Ramos (cell line): Measurements from ENCODE around the gene HTRA3.

Source experiments
- in situ Hi-C: fragments of 300-500 bp; cut with MboI; formaldehyde crosslinking; loops from one replicate; pipeline ENCODE4 v1.14.3; 2022; ENCODE audit warnings: low sequenced_read_pairs; ENCODE audit not compliant: unreplicated experiment

HTRA3 gene

DNA sequence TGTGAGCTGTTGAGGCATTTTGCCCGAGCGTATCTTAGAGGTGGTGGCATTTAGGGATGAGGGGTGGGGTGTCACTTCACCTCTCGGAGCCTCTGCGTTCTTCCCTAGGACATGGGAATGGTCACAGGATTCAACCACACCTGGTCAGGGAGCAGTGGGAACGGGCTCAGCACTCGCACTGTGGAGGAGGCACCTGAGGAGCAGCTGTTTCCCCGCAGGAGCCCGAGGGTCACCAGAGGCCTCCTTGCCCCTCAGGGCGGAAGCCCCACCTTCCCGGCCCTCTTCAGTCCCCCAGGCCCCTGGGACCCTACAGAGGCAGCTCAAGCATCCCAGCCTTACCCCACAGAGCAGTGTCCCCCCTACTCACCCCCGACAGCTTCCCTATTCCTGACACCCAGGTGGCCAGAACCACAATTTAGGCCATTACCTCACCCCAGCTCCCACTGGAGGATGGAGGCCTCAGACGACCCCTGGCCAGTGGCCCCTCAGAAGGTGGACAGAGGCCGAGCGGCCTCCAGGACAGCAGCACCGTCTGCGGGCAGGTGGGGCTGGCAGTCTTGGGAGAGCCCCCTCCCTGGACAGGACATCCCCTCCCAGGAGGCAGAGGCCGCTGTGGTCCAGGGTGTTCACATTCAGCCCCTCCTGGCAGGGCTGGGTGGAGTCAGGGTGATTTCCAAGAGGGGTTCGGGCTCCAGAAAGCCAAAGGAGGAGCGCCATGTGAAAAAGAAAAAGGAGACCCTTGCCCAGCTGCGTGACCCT is 4.2 kb upstream of the HTRA3 start:
- in situ Hi-C loops = no loop called here

DNA sequence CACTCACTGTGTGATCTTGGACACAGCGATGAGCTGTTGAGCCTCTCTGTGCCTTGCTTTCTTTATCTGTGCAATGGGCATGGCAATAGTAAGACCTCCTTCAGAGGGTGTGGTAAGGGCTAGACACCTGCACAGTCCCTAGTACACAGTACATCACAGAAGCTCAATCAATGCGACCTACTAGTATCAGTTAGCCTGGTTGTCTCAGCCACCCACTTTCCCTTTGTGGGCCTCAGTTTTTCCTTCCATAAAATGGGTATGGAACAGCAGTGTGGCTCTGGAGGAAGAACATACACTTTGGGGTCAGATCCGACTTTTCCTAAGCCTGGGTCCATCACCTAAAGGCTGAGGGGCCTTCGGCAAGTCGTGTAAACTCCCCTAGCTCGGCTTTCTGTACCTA is 3.5 kb upstream of the HTRA3 start:
- in situ Hi-C loops = no loop called here

DNA sequence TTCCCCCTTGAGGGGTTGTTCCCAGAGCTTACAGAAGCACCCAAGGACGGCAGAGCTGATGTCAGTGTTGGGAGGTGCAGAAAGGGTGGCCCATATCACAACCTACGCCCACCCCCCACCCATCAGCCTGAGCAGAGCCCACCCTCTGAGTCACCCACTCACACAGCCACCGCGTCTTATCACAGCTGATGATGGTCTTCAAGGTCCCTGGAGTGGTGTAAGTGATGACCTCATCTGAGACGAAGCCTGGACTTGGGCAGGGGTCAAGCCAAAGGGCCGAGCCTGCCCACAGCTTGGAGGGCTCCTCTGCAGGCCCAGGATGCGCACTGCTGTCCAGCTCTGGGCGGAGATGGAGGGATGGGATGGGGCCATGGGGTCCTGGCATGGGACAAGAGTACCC is 3.0 kb upstream of the HTRA3 start:
- in situ Hi-C loops = no loop called here

DNA sequence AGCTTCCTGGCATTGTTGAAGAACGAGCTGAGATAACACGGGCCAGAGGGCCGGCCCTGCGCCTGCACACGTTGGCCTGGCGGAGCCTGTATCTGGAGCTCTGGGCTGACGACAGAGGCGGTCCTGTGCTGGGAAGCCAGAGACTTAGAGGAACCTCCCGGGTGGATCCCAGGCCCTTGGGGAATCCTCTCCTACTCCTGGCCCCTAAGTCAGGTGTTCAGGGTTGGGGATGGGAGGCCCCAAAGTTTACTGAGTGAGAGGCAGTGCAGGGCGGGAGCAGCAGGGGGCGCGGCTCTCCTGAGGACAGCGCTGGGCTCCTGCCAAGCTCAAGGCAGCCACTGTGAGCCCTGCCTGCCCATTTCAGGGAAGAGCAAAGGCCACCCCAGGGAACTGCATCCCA is 2.5 kb upstream of the HTRA3 start:
- in situ Hi-C loops = no loop called here

DNA sequence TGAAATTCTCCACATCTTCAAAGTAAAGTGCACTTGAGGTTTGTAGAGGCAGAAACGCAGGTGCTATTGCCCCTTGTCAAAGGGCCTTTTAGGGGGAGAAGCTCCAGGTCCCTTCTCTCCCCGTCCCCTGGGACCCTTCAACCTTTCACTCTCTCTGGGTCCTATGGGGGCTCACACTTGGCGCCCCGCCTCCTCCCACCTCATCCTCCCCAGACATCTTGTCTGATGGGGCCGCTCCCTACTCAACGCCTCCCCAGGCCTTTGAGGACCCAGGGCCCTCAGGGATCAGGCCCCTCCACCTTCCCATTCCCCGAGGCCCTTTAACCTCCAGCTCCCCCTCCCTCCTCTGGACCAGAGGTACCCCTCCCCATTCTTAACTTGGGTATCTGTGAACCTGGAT is 1.3 kb upstream of the HTRA3 start:
- in situ Hi-C loops = no loop called here

DNA sequence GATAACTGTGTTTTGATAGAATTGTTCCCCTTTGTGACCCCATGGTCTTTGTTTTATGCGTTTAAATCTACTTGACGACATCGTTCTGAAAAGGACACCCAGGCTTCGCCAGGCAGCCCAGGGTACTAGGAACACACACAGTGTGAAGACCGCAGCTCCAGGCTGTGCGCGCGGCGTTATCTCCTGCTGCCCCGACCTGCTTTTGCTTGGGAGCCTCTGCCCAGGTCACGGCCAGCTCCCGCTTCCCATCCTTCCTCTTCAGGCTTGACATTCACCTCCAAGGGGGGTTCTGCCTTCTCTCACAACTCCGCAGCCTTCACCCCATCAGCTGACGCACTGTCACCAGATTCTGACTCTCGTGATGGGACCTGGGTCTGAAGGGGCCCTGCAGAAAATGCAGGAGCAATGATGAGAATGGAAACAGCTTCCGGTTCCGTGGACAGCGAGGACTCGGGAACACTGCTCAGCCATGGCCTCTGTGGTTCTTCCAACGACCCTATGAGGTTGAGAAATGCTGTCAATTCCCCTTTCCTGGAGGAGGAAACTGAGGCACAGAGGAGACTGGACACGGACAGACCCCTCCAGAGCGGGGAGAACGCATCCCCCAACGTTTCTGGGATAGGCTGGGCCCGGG is 536 bp upstream of the HTRA3 start:
- in situ Hi-C loops = no loop called here

DNA sequence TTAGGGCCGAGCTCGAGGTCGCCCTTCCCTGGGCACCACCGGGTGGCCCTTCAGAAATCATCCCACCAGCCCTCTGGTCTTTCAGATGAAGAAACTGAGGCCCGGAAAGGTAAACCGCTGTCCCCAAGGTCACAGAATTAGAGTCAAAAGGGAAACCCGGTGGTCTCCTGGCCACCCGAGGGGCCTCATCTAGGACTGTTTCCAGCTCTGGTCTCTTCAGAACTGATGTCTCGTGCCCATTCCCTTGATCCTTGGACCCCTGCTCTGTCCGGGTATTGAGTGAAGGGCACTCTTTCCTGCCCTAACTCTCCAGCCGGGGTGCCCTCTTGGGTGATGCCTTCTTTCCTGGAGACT is 841 bp downstream of the HTRA3 start:
- in situ Hi-C loops = no loop called here

DNA sequence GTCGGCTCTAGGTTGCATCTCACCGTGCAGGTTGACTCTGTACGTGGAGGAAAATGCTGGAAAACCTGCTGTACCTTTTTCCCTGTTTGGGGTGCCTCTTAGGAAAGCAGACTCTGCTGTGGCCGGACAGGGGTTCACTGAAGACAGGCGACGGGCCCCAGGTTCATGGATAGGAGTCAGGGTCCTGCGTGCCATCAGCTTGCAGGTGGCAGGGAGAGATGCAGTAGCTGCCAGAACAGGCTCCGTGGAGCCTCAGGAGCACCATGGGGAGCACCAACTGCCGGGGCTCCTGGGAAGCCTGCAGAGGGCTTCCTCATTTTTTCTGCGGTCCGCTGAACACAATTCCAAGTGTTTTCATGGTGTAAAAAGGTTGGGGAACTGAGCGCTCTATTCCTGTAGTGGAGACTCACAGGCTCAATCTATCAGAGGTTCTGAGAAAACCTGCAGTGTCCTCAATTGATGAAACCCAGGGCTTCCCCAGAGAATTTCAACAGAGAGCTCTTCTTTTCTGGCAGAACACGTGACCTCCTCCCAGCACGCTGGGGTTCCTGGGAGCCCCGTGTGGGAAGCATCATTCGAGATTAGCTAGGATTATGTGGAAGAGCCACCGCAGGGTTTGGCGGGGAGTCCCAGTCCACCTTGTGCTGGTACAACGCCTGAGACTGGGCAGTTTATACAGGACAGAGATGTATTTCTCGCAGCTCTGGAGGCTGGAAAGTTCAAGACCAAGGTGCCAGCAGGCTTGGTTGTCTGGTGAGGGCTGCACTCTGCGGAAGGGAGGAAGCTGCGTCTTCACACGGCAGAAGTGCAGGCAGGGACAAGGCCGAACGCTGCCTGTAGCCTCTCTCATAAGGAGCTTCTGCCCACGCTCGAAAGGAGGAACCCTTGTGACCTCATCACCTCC is 1.6 kb downstream of the HTRA3 start:
- in situ Hi-C loops = no loop called here

DNA sequence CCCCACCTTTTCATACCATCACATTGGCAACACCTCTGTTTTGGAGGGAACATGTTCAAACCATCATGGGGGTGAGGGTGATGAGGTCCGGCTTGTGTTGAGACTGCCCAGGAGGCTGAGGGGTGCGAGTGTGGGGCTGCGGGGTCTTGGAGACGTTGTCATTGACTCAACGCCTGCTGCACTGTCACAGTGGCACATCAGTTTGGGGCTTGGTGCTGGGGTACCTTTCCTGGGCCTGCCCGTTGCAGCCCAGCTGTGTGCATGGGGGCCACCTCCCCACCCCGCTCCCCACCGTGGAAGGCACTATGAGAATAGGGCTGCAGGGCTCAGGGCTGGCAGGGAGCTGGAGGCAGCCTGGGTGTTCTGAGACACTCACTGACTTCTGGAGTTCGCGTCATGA is 2.3 kb downstream of the HTRA3 start:
- in situ Hi-C loops = no loop called here

DNA sequence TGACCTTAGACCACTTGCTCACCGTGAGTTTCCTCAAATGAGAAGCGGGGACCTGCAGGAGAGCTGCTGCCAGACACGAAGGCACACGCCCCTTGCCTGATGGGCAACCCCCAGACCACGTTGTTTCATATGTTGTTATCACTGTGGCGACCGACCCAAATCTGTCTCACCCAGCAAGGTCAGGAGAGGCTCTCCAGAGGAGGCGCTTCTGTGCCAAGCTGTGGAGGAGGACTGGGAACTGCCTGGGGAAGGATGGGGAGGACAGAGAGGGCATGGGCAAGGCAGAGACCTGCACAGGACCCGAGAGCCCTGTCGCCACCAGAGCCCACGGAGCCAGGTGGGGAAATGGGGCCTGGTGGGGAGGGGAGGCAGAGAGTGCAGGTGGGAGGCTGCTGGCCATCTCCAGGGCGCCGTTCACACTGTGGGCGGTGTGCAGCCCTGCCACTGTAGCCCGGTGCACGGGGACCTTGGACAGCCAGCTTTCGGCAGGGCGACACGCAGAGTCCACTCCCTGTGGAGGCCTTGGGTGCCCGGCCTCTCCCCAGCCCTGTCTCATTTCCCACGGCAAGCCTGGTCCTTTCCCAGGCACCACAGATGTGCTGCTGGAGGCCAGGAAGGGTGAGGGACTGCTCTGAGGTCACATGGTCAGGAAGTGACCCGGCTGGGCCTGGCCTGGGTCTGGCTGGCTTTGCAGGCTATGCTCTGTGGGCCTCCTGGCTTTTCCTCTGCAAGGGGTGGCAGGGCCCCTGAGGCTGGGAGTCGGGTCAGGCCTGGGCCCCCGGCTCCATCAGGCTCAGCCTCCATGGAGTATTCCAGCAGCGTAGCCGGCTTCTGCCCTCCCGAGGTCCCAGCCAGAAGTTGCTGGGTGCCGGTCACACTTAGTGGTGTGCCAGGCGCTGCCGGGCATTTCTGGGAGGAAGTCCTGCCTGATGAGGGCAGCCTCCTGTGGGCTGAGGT is 3.2 kb downstream of the HTRA3 start:
- in situ Hi-C loops = no loop called here

DNA sequence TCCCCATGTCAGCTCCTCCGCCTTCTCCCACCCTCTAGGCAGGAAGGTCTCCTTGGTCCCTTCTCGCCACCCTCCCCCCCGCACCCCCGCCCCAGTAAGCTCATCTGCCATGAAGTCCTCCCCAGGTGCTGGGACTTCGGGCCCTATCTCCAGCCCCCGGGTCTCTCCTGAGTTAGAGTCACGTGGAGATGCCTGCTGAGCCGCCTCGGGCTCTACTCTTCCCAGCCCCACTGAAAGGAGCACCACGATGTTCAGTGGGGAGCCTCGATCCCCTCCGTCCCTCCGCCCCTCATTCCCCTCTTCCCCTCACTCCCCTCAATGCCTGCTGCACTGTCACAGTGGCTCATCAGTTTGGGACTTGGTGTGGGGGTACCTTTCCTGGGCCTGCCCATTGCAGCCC is 3.9 kb downstream of the HTRA3 start:
- in situ Hi-C loops = no loop called here

DNA sequence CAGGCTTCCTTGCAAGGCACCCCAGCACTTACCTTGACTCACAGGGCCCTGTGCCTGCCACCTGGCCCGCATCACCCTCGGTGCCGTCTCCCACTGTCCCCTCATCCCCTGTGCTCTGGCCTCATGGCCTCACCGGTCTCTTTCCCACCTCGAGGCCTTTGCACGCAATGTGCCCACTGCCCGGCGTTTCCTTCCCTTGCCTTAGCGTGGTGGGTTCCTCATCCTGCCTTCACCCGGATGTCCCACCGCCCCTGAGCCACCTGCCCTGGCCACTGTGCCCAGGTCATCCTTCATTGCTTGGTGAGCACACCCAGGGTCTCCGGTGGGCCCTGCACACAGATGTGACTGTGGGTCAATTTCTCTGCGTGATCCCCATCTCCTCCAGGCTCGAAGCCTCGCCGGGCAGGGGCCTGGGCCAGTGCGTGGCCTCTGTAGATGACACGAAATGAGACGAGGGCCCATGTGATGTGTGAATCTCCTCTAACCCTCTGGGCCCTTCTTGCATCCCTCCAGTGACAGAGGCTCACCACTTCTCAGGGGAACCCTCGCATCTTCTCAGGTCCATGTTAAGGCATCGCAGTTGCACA is 4.6 kb downstream of the HTRA3 start:
- in situ Hi-C loops = no loop called here

DNA sequence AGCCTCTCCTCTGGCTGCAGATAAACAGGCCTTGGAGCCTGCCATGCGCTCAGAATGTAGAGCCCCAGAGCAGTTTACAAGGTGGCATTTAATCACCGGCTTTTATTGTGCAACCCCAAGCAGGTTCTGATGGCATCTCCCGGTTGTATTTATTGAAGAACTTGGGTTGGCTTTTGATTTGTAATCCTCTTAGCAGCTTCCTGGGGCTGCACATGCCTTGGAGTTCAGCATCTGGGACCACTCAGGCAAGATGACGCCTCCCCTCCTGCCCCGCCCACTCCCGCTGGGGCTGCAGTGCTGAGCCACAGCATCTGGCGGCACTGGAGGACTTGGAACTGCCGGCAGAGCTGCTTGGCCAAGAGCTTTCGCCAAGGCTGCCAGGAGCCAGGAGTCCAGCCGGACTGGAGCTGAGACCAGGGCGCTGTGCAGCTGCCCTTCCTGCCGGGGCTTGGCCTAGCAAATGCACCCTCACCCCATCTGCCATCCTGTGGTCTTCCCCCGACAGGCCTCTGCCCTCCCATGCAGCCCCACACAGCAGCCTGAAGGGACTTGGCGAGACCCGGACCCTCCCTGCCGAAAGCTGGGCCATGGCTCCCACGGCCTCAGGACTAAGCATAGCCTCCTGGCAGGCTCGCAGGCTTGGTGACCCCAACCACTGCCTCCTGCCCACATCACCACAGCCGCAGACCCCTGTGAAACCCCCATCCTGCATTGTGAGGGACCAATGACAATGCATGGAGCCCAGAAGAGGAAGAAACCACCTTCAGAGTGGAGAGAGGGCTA is 5.4 kb downstream of the HTRA3 start:
- in situ Hi-C loops = no loop called here

DNA sequence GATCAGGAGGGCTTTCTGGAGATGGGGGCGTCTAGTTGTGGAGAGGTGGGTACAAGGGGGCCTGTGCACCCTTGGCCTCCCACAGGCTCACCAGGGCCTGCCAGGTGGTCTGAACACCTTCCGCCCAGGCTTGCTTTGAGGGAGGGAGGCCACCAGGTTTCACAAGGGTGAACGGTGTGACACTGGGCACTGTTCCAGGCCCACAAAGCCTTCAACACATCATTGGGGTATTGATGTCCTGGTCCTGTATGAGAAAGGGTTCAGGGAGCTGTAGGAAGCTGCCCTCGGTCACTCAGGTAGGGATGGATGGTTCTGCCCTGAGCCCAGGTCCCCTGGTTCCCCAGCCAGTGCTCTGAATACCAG is 6.0 kb downstream of the HTRA3 start:
- in situ Hi-C loops = no loop called here

DNA sequence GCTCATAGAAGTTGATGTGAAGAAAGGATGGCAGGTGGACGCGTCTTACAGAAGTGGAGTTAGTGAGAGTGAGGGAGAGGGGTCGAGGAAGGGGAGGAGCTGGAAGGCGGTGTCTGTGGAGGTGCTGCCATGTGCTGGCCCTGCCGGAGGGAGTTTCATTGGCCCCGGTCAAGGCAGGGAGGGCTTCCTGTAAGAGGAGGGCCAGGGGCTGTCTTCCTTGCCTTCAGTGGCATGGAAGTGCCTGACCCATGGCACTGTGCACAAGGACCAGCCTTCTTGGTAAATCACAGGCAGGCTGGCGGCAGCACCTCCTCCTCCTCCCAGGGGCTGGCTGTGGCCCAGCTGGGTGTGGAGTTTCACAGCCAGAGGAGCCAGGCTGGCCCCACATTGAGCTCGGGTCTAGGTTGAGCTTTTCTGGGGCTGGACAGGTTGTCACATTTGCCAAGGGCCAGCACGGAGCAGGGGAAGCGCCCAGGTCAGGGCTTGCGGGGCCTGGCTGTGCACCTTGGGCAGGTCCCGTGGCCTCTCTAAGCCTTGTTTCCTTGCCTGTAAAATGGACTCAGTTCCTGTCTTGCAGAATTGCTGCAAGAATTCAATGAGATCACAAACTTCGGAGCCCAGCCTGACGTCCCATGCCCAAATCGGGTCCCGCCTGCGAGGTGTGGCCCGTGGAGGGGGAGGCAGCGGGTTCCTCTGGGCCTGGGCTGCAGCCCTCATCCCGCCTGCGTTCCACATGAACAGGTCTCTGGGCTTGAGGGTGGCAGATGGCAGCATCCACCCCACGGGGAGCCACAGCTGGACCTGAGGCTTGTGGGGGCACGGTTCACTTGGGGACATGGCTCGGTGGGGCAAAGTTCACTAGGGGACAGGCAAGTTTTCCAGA is 7.0 kb downstream of the HTRA3 start:
- in situ Hi-C loops = no loop called here

DNA sequence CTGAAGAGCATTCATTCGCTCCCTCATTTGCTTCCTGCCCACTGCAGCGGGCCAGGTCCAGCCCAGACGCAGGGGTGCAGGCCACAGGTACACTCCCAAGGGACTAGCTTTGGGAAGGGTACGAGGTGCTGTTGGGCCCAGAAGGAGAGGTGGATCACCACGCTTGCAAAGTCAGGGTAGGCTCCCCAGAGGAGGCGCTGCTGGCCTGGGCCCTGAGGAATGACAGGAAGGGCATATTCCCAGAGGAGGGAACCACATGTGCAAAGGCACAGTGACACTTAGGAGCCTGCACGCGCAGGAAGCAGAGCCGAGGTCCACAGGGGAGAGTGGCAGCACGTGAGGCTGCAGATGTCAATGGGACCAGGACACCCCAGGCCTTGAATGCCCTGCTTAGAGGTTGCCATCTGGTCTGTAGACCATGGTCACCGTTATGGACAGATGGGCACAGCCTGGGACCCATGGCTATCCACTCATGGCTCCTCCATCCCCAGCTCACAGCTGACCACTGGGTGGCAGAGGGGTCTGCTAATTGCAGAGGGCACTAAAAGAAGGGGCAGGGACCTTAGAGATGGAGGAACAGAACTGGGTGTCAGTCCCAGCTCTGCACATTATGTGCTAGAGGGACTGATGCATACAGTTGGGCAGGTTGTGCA is 7.9 kb downstream of the HTRA3 start:
- in situ Hi-C loops = no loop called here

DNA sequence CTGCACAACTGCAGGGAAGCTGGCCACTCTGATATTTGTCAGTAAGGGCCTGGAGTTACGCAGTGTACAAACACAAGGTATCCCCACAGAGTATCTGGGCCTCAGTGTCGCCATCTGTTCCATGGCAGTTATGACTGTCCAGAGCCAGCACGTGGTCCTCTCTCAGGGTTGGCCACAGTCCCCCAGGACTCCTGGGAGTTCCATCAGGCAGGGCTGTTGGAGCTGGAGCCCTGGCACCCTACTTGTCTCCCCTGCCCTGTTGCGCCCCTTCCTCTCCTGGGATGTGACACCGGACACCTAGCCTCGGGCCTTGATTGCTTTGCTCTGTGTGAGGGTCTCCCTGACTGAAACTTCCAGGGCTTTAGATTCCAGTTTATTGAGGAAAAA is 8.4 kb downstream of the HTRA3 start:
- in situ Hi-C loops = no loop called here
